IMR-90 (cell line): Measurements from ENCODE around the gene PRKCSH. TPM values are rescaled to one million over a fixed set of nuclear protein-coding genes. Genes with fewer than 3 reads are reported as not detected.

ENCODE experiments used
- ATAC-seq: fragments of 200-7000 bp; cut with Tn5 transposase; 2 replicates; pipeline ENCODE4 v1.9.1; 2020; ENCODE audit warnings: low read depth, mild to moderate bottlenecking, moderate library complexity
- BruUV-seq: library from RNA; stranded (reverse); fragments of 400-500 nt; replicated peaks from 2 replicates; lab custom pipeline; 2021; lab: Mats Ljungman, UMichigan
- CTCF ChIA-PET: fragments of 300-600 bp; formaldehyde crosslinking; extraction: SDS; loops from one replicate; lab custom pipeline; 2021; ENCODE audit warnings: antibody characterized with exemption; lab: Yijun Ruan, JAX
- POLR2A ChIA-PET: fragments of 300-600 bp; sonication (Branson Sonifier 250); formaldehyde crosslinking; loops from one replicate; lab custom pipeline; 2022; ENCODE audit warnings: antibody characterized with exemption; ENCODE audit not compliant: unreplicated experiment; lab: Charles Lee
- DNase-seq: peaks from one replicate; pipeline ENCODE4 v3.0.0; 2013
- H2AFZ ChIP-seq: replicated peaks from 2 replicates; pipeline ENCODE3; 2013; ENCODE audit warnings: low read length, mild to moderate bottlenecking; ENCODE audit not compliant: poor library complexity
- H2AK5ac ChIP-seq: 2 replicates; pipeline ENCODE4 v1.6.1; 2013; ENCODE audit warnings: low read depth, low read length, inconsistent platforms
- H2AK9ac ChIP-seq: replicated peaks from 2 replicates; pipeline ENCODE3; 2013; ENCODE audit warnings: mild to moderate bottlenecking, low read depth, low read length, moderate library complexity; ENCODE audit not compliant: poor library complexity
- H2BK120ac ChIP-seq: 2 replicates; pipeline ENCODE4 v1.6.1; 2013; ENCODE audit warnings: low read depth, low read length, inconsistent platforms
- H2BK15ac ChIP-seq: 3 replicates; pipeline ENCODE4 v1.6.1; 2013; ENCODE audit warnings: low read depth, low read length, inconsistent platforms
- H2BK20ac ChIP-seq: 2 replicates; pipeline ENCODE4 v1.6.1; 2013; ENCODE audit warnings: low read depth, mild to moderate bottlenecking, inconsistent platforms, low read length, moderate library complexity
- H2BK5ac ChIP-seq: 2 replicates; pipeline ENCODE4 v1.6.1; 2013; ENCODE audit warnings: mild to moderate bottlenecking, low read depth, low read length, inconsistent platforms; ENCODE audit not compliant: poor library complexity, severe bottlenecking
- H3K14ac ChIP-seq: replicated peaks from 2 replicates; pipeline ENCODE4 v1.6.1; 2013; ENCODE audit warnings: low read depth, low read length, inconsistent platforms
- H3K18ac ChIP-seq: 2 replicates; pipeline ENCODE4 v1.6.1; 2013; ENCODE audit warnings: low read depth, low read length, control low read depth
- H3K23ac ChIP-seq: 2 replicates; pipeline ENCODE4 v1.6.1; 2013; ENCODE audit warnings: low read depth, low read length, inconsistent platforms
- H3K27ac ChIP-seq: 2 replicates; pipeline ENCODE4 v1.5.1; 2013; ENCODE audit warnings: mild to moderate bottlenecking, control low read depth, low read length; ENCODE audit not compliant: insufficient read depth
- H3K27me3 ChIP-seq: 2 replicates; pipeline ENCODE4 v1.6.1; 2013; ENCODE audit warnings: low read length; ENCODE audit not compliant: control insufficient read depth, insufficient read depth
- H3K36me3 ChIP-seq: 2 replicates; pipeline ENCODE4 v1.6.1; 2013; ENCODE audit warnings: low read length, mixed read lengths; ENCODE audit not compliant: control insufficient read depth, insufficient read depth
- H3K4ac ChIP-seq: 2 replicates; pipeline ENCODE4 v1.6.1; 2013; ENCODE audit warnings: low read depth, low read length, inconsistent platforms
- H3K4me1 ChIP-seq: 2 replicates; pipeline ENCODE4 v1.6.1; 2013; ENCODE audit warnings: low read length, mixed read lengths; ENCODE audit not compliant: control insufficient read depth, insufficient read depth
- H3K4me2 ChIP-seq: 2 replicates; pipeline ENCODE4 v1.6.1; 2013; ENCODE audit warnings: low read depth, mild to moderate bottlenecking, control low read depth, low read length, moderate library complexity
- H3K4me3 ChIP-seq: 2 replicates; pipeline ENCODE4 v1.5.1; 2013; ENCODE audit warnings: low read depth, mild to moderate bottlenecking, control low read depth, low read length, moderate library complexity; ENCODE audit not compliant: insufficient read depth
- H3K56ac ChIP-seq: 2 replicates; pipeline ENCODE4 v1.6.1; 2013; ENCODE audit warnings: low read length, inconsistent platforms; ENCODE audit not compliant: insufficient read depth; ENCODE audit errors: extremely low read depth
- H3K79me1 ChIP-seq, 2 experiments: 2 replicates each; pipeline ENCODE4 v1.6.1; 2013; ENCODE audit warnings: low read length in 2 of 2, inconsistent platforms in 1 of 2, low read depth in 1 of 2
- H3K9ac ChIP-seq: 2 replicates; pipeline ENCODE4 v1.6.1; 2013; ENCODE audit warnings: low read depth, low read length, control low read depth
- H3K9me1 ChIP-seq: 2 replicates; pipeline ENCODE4 v1.6.1; 2013; ENCODE audit warnings: low read length, inconsistent platforms; ENCODE audit not compliant: insufficient read depth
- H3K9me3 ChIP-seq: 2 replicates; pipeline ENCODE4 v1.6.1; 2013; ENCODE audit warnings: low read length; ENCODE audit not compliant: control insufficient read depth, insufficient read depth
- H4K20me1 ChIP-seq: 2 replicates; pipeline ENCODE4 v1.6.1; 2013; ENCODE audit warnings: low read length, inconsistent platforms; ENCODE audit not compliant: insufficient read depth
- H4K5ac ChIP-seq: 2 replicates; pipeline ENCODE4 v1.6.1; 2013; ENCODE audit warnings: mild to moderate bottlenecking, low read depth, low read length, control low read depth
- H4K8ac ChIP-seq, 2 experiments: 2 replicates each; pipeline ENCODE4 v1.6.1; 2013; ENCODE audit warnings: low read depth in 2 of 2, low read length in 2 of 2, control low read depth in 1 of 2, inconsistent platforms in 1 of 2
- H4K91ac ChIP-seq: 2 replicates; pipeline ENCODE4 v1.6.1; 2013; ENCODE audit warnings: low read depth, low read length, inconsistent platforms; ENCODE audit not compliant: insufficient read depth
- FOS ChIP-seq: fragments of 150-350 bp; IDR thresholded peaks from 2 replicates; pipeline ENCODE4 v1.6.1; 2016; ENCODE audit warnings: low read depth, low read length
- RCOR1 ChIP-seq: IDR thresholded peaks from 2 replicates; pipeline ENCODE4 v1.6.1; 2012; ENCODE audit warnings: mild to moderate bottlenecking, low read length, improper control_type of control experiment; ENCODE audit not compliant: insufficient replicate concordance
- WGBS, 2 experiments: methylation state at CpG; one replicate each; pipeline versions ENCODE4 v1.1.5 to v1.1.7; 2013; ENCODE audit warnings: missing lambda C conversion rate in 2 of 2; ENCODE audit not compliant: insufficient read length in 1 of 2; ENCODE audit errors: extremely low coverage in 2 of 2; 5-methylcytosine and 5-hydroxymethylcytosine counted together
- dilution Hi-C: fragments of 300-500 bp; cut with HindIII; formaldehyde crosslinking; loops from one replicate; pipeline ENCODE4 v1.14.3; 2018; ENCODE audit warnings: low sequenced_read_pairs; ENCODE audit not compliant: unreplicated experiment
- in situ Hi-C: fragments of 300-500 bp; cut with MboI; formaldehyde crosslinking; loops from 3 replicates; pipeline ENCODE4 v1.14.3; 2019; ENCODE audit warnings: low sequenced_read_pairs, inconsistent platforms, mixed read lengths
- intact Hi-C: fragments of 100-400 bp; cut with micrococcal nuclease; formaldehyde crosslinking; loops from 2 replicates; pipeline ENCODE4 v1.10.0; 2022
- polyA plus RNA-seq, 3 experiments: library from polyadenylated mRNA; depleted of rRNA; stranded (reverse); fragments of >200 nt; gene quantifications; 2 replicates each; pipeline ENCODE4 v1.2.3, GENCODE V29; 2012; ENCODE audit warnings: low replicate concordance in 1 of 3
- total RNA-seq: library from RNA; depleted of rRNA; stranded (reverse); fragments of >200 nt; gene quantifications from 2 replicates; pipeline ENCODE4 v1.2.3, GENCODE V29; 2012
- TF ChIP-seq, protein P1 (sequence below): conservative IDR thresholded peaks from 2 replicates; pipeline ENCODE4 v1.5.1; 2012; ENCODE audit warnings: mild to moderate bottlenecking, low read depth, low read length, improper control_type of control experiment

The PRKCSH gene
- total and polyA plus RNA-seq, 2 of the 4 experiments (the other 2 are of a cell fraction): 36.0 to 252 TPM

DNA sequence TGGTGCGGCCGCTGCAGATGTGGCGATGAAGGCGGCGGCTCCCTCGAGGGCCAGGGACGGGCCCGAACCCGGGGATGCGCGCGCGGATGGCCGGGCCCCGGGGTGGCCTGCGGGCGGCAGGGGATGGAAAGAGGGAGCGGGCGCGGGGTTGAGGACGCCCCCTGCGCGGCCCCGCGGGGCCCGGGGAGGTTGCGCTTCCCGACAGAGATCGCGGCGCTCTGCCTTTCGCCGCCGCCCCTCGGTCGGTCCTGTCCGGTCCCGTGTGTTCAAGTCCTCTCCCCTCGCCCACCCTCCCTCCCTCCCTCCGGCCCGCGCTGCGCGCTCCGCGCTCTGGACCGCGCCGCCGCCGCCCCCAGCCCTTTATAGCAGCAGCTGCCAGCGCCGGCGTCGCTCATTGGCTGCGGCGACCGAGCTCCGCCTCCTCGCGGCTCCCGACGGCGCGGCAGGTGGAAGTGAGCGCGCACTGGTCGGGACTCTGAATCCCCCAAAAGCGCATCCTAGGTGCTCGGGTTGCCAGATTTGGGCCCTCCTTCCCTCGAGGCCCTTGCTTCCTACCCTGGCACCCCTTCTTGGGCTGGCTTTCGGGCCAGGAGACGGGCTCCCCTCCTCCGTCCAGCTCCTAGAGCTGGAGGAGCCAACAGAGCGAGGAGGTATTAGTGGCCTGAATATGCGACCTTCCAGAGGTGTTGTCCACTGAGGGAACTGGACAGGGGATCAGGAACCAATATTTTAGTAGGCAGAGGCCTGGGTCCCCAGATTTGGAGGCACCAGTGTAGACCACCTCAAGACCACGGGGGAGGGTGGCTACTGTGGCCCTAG is 45.5 kb downstream of the PRKCSH start, which contains the start of gene ELAVL3 (continued):
- TF ChIP-seq RCOR1: no peak

GRCh38 chr19:11481534-11482383 is 46.3 kb downstream of the PRKCSH start:
- H3K9me3 ChIP-seq: no peaks in the 10 kb centered on the region
- H2BK120ac ChIP-seq: no peak overlapping the region
- 7% methylated on average over 30 of the region's 50 CpGs; no CpG with 5 or more reads in 1 of the 2 experiments for WGBS, 2 experiments
- no peak overlapping the region for H2BK15ac ChIP-seq
- no peak overlapping the region for H4K5ac ChIP-seq
- H4K8ac ChIP-seq: no peak overlapping the region
- no peaks in the 10 kb centered on the region for H3K9me1 ChIP-seq
- peak overlapping the region; percentile 66 for H2AK9ac ChIP-seq
- TF ChIP-seq FOS: no peak
- TF ChIP-seq, protein P1, sequence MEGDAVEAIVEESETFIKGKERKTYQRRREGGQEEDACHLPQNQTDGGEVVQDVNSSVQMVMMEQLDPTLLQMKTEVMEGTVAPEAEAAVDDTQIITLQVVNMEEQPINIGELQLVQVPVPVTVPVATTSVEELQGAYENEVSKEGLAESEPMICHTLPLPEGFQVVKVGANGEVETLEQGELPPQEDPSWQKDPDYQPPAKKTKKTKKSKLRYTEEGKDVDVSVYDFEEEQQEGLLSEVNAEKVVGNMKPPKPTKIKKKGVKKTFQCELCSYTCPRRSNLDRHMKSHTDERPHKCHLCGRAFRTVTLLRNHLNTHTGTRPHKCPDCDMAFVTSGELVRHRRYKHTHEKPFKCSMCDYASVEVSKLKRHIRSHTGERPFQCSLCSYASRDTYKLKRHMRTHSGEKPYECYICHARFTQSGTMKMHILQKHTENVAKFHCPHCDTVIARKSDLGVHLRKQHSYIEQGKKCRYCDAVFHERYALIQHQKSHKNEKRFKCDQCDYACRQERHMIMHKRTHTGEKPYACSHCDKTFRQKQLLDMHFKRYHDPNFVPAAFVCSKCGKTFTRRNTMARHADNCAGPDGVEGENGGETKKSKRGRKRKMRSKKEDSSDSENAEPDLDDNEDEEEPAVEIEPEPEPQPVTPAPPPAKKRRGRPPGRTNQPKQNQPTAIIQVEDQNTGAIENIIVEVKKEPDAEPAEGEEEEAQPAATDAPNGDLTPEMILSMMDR: 0 out of 2 replicates have a peak, but pooled peaks have one; percentile 3
- H3K27me3 ChIP-seq: peaks cover 48% of the 10 kb centered on the region
- no peak overlapping the region for H3K4ac ChIP-seq
- ATAC-seq: peak; percentile 93
- no peak overlapping the region for H3K27ac ChIP-seq
- dilution Hi-C loops (no loop called here), in situ Hi-C loops (no loop called here), intact Hi-C loops (loop anchor here (1.0 to 5.0 kb wide), 4 partner anchors 101 to 344 kb away; no protein-coding TSS in a partner anchor)
- H2BK20ac ChIP-seq: no peak overlapping the region
- no peak overlapping the region for H2BK5ac ChIP-seq
- H3K23ac ChIP-seq: no peak overlapping the region
- DNase-seq: peak; percentile 85
- H3K4me2 ChIP-seq: peak overlapping the region; percentile 60
- no peak overlapping the region for H4K91ac ChIP-seq
- ChIA-PET CTCF (interaction anchor here (0.6 to 1.7 kb wide), 8 partner anchors 13 to 195 kb away, joined by 3 to 11 read pairs (median 5); partner anchors contain the start of genes ODAD3 and PRKCSH), POLR2A (interaction anchor here (0.9 kb wide), 1 partner anchor 188 kb away, joined by 4 read pairs; no protein-coding TSS in a partner anchor)
- no peak overlapping the region for H3K56ac ChIP-seq
- H3K9ac ChIP-seq: no peak overlapping the region
- BruUV-seq: no TSS peak
- H3K4me3 ChIP-seq: peak overlapping the region; percentile 49
- no peaks in the 10 kb centered on the region for H3K79me1 ChIP-seq
- H4K20me1 ChIP-seq: no peaks in the 10 kb centered on the region
- no peak overlapping the region for H3K18ac ChIP-seq
- H3K4me1 ChIP-seq: peaks cover 2% of the 10 kb centered on the region; the same call in 1 of the 2 replicates
- 0 out of 2 replicates have a peak, but pooled peaks cover 2% of the 10 kb centered on the region for H3K36me3 ChIP-seq
- H3K14ac ChIP-seq: no peak overlapping the region
- peak overlapping the region; percentile 81 for H2AFZ ChIP-seq
- H2AK5ac ChIP-seq: no peak overlapping the region
